SK-N-MC (cell line): ENCODE data around the gene GABRB2.

Experiments
- EZH2 ChIP-seq: fragments of 200-600 bp; sonication (generic); IDR thresholded peaks from one replicate; pipeline ENCODE4 v1.6.1; 2017; ENCODE audit warnings: antibody characterized with exemption
- POLR2AphosphoS5 ChIP-seq: IDR thresholded peaks from 2 replicates; pipeline ENCODE4 v1.6.1; 2012; ENCODE audit warnings: mild to moderate bottlenecking, low read depth, low read length, borderline replicate concordance

- TF ChIP-seq POLR2AphosphoS5 (no peak), EZH2 (no peak)
These were observed 2.2 kb downstream of the GABRB2 start for GRCh38 chr5:161544350-161544765.
